Naive thymus-derived CD4-positive, alpha-beta T cell (primary cell): ENCODE data around the gene OXSR1. TPM values are rescaled to one million over a fixed set of nuclear protein-coding genes. Genes with fewer than 3 reads are reported as not detected.
A peak's percentile ranks its signal among the peaks of the same experiment; 100 is the strongest.

Experiments used
- ATAC-seq: fragments of 150-1000 bp; cut with Tn5 transposase; 2 replicates; pipeline ENCODE4 v1.10.0; 2021; ENCODE audit warnings: mild to moderate bottlenecking, moderate library complexity
- CTCF ChIA-PET: fragments of 350-600 bp; sonication (Branson Sonifier 250); formaldehyde crosslinking; loops from one replicate; lab custom pipeline; 2021; ENCODE audit warnings: antibody characterized with exemption; lab: Charles Lee
- POLR2A ChIA-PET: fragments of 350-600 bp; sonication (Branson Sonifier 250); formaldehyde crosslinking; loops from one replicate; lab custom pipeline; 2021; ENCODE audit warnings: antibody characterized with exemption, inconsistent platforms; lab: Charles Lee
- DNase-seq, 9 donors: peaks; one replicate each; pipeline versions ENCODE4 v3.0.0 to v3.0.0-alpha.2; 2020 to 2022; ENCODE audit warnings: mixed read lengths in 1 of 9
- H3K27ac ChIP-seq: one replicate; pipeline ENCODE4 v1.7.0; 2013; ENCODE audit warnings: mild to moderate bottlenecking, low read depth, low read length, moderate library complexity
- H3K27me3 ChIP-seq, 2 donors: one replicate each; pipeline ENCODE4 v1.7.0; 2013; ENCODE audit warnings: low read length in 2 of 2, mild to moderate bottlenecking in 2 of 2, moderate library complexity in 2 of 2; ENCODE audit not compliant: control insufficient read depth in 2 of 2, insufficient read depth in 2 of 2
- H3K36me3 ChIP-seq, 3 experiments: 1 replicate in 2 of 3; 2 replicates in 1 of 3; pipeline ENCODE4 v1.7.0; 2013; ENCODE audit warnings: low read length in 3 of 3, mild to moderate bottlenecking in 3 of 3, moderate library complexity in 1 of 3; ENCODE audit not compliant: insufficient read depth in 3 of 3, control insufficient read depth in 2 of 3
- H3K4me1 ChIP-seq, 2 donors: one replicate each; pipeline ENCODE4 v1.7.0; 2013; ENCODE audit warnings: low read length in 2 of 2, mild to moderate bottlenecking in 2 of 2, moderate library complexity in 1 of 2; ENCODE audit not compliant: control insufficient read depth in 2 of 2, insufficient read depth in 2 of 2
- H3K4me3 ChIP-seq: 2 replicates; pipeline ENCODE4 v1.7.0; 2013; ENCODE audit warnings: mild to moderate bottlenecking, low read length
- H3K9me3 ChIP-seq, 3 experiments: 1 replicate in 2 of 3; 2 replicates in 1 of 3; pipeline ENCODE4 v1.7.0; 2013; ENCODE audit warnings: low read length in 3 of 3; ENCODE audit not compliant: control insufficient read depth in 2 of 3
- H3K27ac Mint-ChIP-seq, 9 donors: one replicate each; pipeline ENCODE4 v1.8.0; 2020 to 2022; ENCODE audit warnings: mixed read lengths in 9 of 9, mild to moderate bottlenecking in 8 of 9, moderate library complexity in 5 of 9, inconsistent platforms in 2 of 9
- H3K27me3 Mint-ChIP-seq, 5 donors: one replicate each; pipeline ENCODE4 v1.8.0; 2021 to 2022; ENCODE audit warnings: mixed read lengths in 5 of 5, mild to moderate bottlenecking in 1 of 5
- H3K36me3 Mint-ChIP-seq, 5 donors: one replicate each; pipeline ENCODE4 v1.8.0; 2020 to 2022; ENCODE audit warnings: mixed read lengths in 5 of 5, mild to moderate bottlenecking in 3 of 5, inconsistent platforms in 1 of 5
- H3K4me1 Mint-ChIP-seq, 7 donors: one replicate each; pipeline ENCODE4 v1.8.0; 2020 to 2022; ENCODE audit warnings: mixed read lengths in 7 of 7, mild to moderate bottlenecking in 3 of 7, inconsistent platforms in 1 of 7
- H3K4me3 Mint-ChIP-seq, 10 donors: one replicate each; pipeline ENCODE4 v1.8.0; 2020 to 2022; ENCODE audit warnings: mild to moderate bottlenecking in 10 of 10, mixed read lengths in 10 of 10, moderate library complexity in 6 of 10, inconsistent platforms in 2 of 10
- H3K9me3 Mint-ChIP-seq, 11 donors: one replicate each; pipeline ENCODE4 v1.8.0; 2020 to 2022; ENCODE audit warnings: mixed read lengths in 11 of 11, mild to moderate bottlenecking in 4 of 11, inconsistent platforms in 1 of 11, moderate library complexity in 1 of 11
- intact Hi-C, 2 donors: fragments of 100-400 bp; cut with micrococcal nuclease; formaldehyde crosslinking; loops; one replicate each; pipeline ENCODE4 v1.15.1; 2023
- polyA plus RNA-seq, 2 donors: library from polyadenylated mRNA; unstranded; fragments of 300-500 nt; fragmentation: Illumina TruSeq; gene quantifications; one replicate each; pipeline ENCODE4 v1.2.3, GENCODE V29; 2021
- total RNA-seq, 6 experiments: library from RNA in 5 of 6; stranded (reverse) in 5 of 6; gene quantifications; 1 replicate in 5 of 6; 2 replicates in 1 of 6; pipeline ENCODE4 v1.2.3 and lab custom pipeline; 2021 to 2026

Gene OXSR1
- total and polyA plus RNA-seq, 7 experiments from 2014 or later = 12.3 to 59.7 (median 35.9) TPM

DNA sequence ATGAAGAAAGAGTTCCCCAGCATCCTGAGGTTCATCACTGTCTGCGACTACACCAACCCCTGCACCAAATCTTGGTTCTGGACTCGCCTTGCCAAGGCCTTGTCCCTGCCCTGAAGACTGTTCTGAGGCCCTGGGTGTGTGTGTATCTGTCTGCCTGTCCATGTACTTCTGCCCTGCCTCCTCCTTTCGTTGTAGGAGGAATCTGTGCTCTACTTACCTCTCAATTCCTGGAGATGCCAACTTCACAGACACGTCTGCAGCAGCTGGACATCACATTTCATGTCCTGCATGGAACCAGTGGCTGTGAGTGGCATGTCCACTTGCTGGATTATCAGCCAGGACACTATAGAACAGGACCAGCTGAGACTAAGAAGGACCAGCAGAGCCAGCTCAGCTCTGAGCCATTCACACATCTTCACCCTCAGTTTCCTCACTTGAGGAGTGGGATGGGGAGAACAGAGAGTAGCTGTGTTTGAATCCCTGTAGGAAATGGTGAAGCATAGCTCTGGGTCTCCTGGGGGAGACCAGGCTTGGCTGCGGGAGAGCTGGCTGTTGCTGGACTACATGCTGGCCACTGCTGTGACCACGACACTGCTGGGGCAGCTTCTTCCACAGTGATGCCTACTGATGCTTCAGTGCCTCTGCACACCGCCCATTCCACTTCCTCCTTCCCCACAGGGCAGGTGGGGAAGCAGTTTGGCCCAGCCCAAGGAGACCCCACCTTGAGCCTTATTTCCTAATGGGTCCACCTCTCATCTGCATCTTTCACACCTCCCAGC lies 24.0 kb upstream of the OXSR1 start:
- H3K4me1 ChIP-seq = peaks cover 11 to 22% of the 10 kb centered on the region in 2 donors
- peaks cover 0 to 24% (median 0%) of the 10 kb centered on the region in 3 experiments for H3K36me3 ChIP-seq
- H3K27me3 ChIP-seq = no peaks in the 10 kb centered on the region
- H3K9me3 ChIP-seq = no peaks in the 10 kb centered on the region
- ChIA-PET CTCF (no interaction called here), POLR2A (interaction anchor here (0.6 to 8.2 kb wide), 3 partner anchors 13 to 24 kb away, joined by 3 to 156 read pairs (median 6); partner anchors contain the start of gene OXSR1)
- intact Hi-C loops = no loop called here
- DNase-seq (no peak), ATAC-seq (no peak)
- H3K36me3 Mint-ChIP-seq = peaks cover 7 to 32% (median 15%) of the 10 kb centered on the region in 5 donors
- peaks cover 0 to 4% (median 0%) of the 10 kb centered on the region in 5 donors for H3K27me3 Mint-ChIP-seq
- H3K9me3 Mint-ChIP-seq = peaks cover 0 to 14% (median 9%) of the 10 kb centered on the region in 11 donors
- H3K27ac Mint-ChIP-seq = peak overlapping the region in 5 of 9 donors; percentile 1 to 53 (median 36)
- no peak overlapping the region for H3K4me3 ChIP-seq
- H3K4me1 Mint-ChIP-seq = peaks cover 16 to 47% (median 40%) of the 10 kb centered on the region in 7 donors
- no peak overlapping the region for H3K27ac ChIP-seq
- peak overlapping the region in 7 of 10 donors; percentile 16 to 98 (median 44) for H3K4me3 Mint-ChIP-seq

DNA sequence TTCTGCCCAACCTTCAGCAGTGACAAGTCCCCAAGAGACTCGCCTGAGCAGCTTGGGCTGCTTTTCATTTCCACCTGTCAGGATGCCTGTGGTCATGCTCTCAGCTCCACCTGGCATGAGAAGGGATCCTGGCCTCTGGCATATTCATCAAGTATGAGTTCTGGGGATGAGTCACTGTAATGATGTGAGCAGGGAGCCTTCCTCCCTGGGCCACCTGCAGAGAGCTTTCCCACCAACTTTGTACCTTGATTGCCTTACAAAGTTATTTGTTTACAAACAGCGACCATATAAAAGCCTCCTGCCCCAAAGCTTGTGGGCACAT lies 23.4 kb upstream of the OXSR1 start:
- Histone ChIP-seq H3K27me3 (no peaks in the 10 kb centered on the region), H3K9me3 (no peaks in the 10 kb centered on the region), H3K4me3 (no peak overlapping the region), H3K36me3 (peaks cover 0 to 24% (median 0%) of the 10 kb centered on the region in 3 experiments), H3K4me1 (peaks cover 11 to 21% of the 10 kb centered on the region in 2 donors), H3K27ac (no peak overlapping the region)
- Mint-ChIP-seq H3K4me1 (peaks cover 15 to 46% (median 39%) of the 10 kb centered on the region in 7 donors), H3K36me3 (peaks cover 9 to 35% (median 15%) of the 10 kb centered on the region in 5 donors), H3K27ac (peak overlapping the region in 5 of 9 donors; percentile 12 to 53 (median 40)), H3K27me3 (peaks cover 0 to 4% (median 0%) of the 10 kb centered on the region in 5 donors), H3K9me3 (peaks cover 0 to 19% (median 12%) of the 10 kb centered on the region in 11 donors), H3K4me3 (peak overlapping the region in 2 of 10 donors; percentile 10 to 16)
- no peak for ATAC-seq
- CTCF ChIA-PET = no interaction called here
- POLR2A ChIA-PET = interaction anchor here (1.7 to 8.2 kb wide), 2 partner anchors 17 to 23 kb away, joined by 6 to 156 read pairs; partner anchors contain the start of gene OXSR1
- no peak for DNase-seq
- intact Hi-C loops = no loop called here

DNA sequence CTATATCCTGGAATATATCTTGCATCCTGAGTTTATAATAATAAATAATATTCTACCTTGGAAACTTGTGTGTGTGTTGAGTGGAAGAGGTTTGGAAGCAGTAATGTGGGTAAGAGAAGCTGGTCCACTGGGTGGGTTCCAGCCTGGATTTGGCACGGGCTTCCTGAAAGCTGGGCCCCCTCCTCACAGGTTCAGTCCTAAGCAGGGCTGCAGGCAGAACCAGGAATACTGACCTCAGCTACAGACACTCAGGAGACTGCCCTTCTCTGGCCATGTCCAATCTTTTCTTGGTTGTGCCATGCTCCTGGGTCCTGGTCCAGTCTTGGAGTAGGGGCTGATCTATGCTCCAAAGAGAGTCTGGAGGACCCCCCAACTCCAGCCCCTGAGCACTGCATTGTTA lies 22.4 kb upstream of the OXSR1 start:
- H3K36me3 Mint-ChIP-seq = peaks cover 13 to 41% (median 18%) of the 10 kb centered on the region in 5 donors
- H3K27ac Mint-ChIP-seq = no peak overlapping the region

DNA sequence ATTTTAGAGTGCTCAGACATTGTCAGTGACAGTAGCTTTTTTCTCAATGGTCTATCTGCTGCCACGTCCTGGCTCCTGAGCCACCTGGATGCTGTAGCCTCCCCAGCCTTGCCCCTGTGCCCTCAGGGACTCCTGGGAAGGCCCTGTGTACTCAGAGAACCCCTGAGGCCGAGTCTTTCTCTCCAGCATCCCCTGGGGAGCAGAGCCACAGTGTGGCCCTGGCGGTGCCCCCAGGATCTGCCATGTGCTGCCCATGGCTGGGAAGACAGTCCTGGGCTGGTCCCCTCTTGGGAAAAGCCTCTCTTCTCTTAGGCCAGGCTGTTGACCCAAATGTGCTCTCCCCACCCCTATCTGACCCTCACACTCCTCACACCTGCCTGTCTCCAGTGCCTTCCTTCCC lies 21.8 kb upstream of the OXSR1 start:
- H3K27me3 ChIP-seq = no peaks in the 10 kb centered on the region
- ChIA-PET CTCF (no interaction called here), POLR2A (interaction anchor here (8.2 kb wide), 1 partner anchor 21 kb away, joined by 156 read pairs; the partner anchor contains the start of gene OXSR1)
- no peak for DNase-seq
- Mint-ChIP-seq H3K27me3 (peaks cover 0 to 4% (median 0%) of the 10 kb centered on the region in 5 donors), H3K27ac (no peak overlapping the region), H3K4me1 (peaks cover 9 to 44% (median 29%) of the 10 kb centered on the region in 7 donors), H3K9me3 (peaks cover 0 to 31% (median 12%) of the 10 kb centered on the region in 11 donors), H3K36me3 (peaks cover 13 to 41% (median 18%) of the 10 kb centered on the region in 5 donors), H3K4me3 (no peak overlapping the region)
- peaks cover 11 to 12% of the 10 kb centered on the region in 2 donors for H3K4me1 ChIP-seq
- H3K9me3 ChIP-seq = no peaks in the 10 kb centered on the region
- peaks cover 0 to 24% (median 0%) of the 10 kb centered on the region in 3 experiments for H3K36me3 ChIP-seq
- H3K27ac ChIP-seq = no peak overlapping the region
- no peak overlapping the region for H3K4me3 ChIP-seq
- ATAC-seq = no peak
- intact Hi-C loops = no loop called here

More for the DNA sequence above, 22.4 kb upstream of the OXSR1 start:
- peaks cover 0 to 24% (median 0%) of the 10 kb centered on the region in 3 experiments for H3K36me3 ChIP-seq
- peaks cover 11 to 16% of the 10 kb centered on the region in 2 donors for H3K4me1 ChIP-seq
- ATAC-seq (no peak), DNase-seq (no peak)
- Mint-ChIP-seq H3K27me3 (peaks cover 0 to 4% (median 0%) of the 10 kb centered on the region in 5 donors), H3K4me1 (peaks cover 14 to 45% (median 33%) of the 10 kb centered on the region in 7 donors), H3K9me3 (peaks cover 0 to 30% (median 12%) of the 10 kb centered on the region in 11 donors), H3K4me3 (no peak overlapping the region)
- POLR2A ChIA-PET = interaction anchor here (8.2 kb wide), 1 partner anchor 22 kb away, joined by 156 read pairs; the partner anchor contains the start of gene OXSR1
- CTCF ChIA-PET = no interaction called here
- H3K27me3 ChIP-seq = no peaks in the 10 kb centered on the region
- H3K27ac ChIP-seq = no peak overlapping the region
- no peaks in the 10 kb centered on the region for H3K9me3 ChIP-seq
- intact Hi-C loops = no loop called here
- no peak overlapping the region for H3K4me3 ChIP-seq

DNA sequence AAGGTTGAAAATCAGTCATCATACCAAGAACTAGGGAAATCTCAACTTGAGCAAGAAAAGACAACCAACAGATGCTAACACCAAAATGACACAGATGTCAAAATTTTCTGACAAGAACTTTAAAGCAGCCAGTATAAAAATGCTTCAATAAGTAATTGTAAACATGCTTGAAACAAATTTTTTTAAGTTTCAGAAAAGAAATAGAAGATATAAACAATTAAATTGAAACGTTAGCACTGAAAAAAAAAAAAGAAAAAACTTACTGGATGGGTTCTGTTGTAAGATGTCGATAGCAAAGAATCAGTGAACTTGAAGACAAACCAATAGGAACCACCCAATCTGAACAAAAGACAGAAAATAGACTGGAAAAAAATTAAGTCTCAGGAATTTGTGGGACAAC lies 18.8 kb upstream of the OXSR1 start:
- Histone ChIP-seq H3K4me3 (no peak overlapping the region), H3K4me1 (peaks cover 0 to 5% of the 10 kb centered on the region in 2 donors), H3K36me3 (peaks cover 0 to 10% (median 0%) of the 10 kb centered on the region in 3 experiments), H3K27me3 (no peaks in the 10 kb centered on the region), H3K9me3 (no peaks in the 10 kb centered on the region), H3K27ac (no peak overlapping the region)
- peaks cover 7 to 28% (median 13%) of the 10 kb centered on the region in 5 donors for H3K36me3 Mint-ChIP-seq
- H3K27ac Mint-ChIP-seq = no peak overlapping the region
- H3K27me3 Mint-ChIP-seq = peaks cover 0 to 4% (median 0%) of the 10 kb centered on the region in 5 donors
- no peak overlapping the region for H3K4me3 Mint-ChIP-seq
- peaks cover 7 to 35% (median 24%) of the 10 kb centered on the region in 7 donors for H3K4me1 Mint-ChIP-seq
- POLR2A ChIA-PET = interaction anchor here (0.6 kb wide), 1 partner anchor 41 kb away, joined by 6 read pairs; no protein-coding TSS in a partner anchor
- ATAC-seq (no peak), DNase-seq (no peak)
- CTCF ChIA-PET = interaction anchor here (0.7 kb wide), 1 partner anchor 17 kb away, joined by 3 read pairs; no protein-coding TSS in a partner anchor
- intact Hi-C loops = no loop called here
- H3K9me3 Mint-ChIP-seq = peaks cover 0 to 31% (median 17%) of the 10 kb centered on the region in 11 donors

DNA sequence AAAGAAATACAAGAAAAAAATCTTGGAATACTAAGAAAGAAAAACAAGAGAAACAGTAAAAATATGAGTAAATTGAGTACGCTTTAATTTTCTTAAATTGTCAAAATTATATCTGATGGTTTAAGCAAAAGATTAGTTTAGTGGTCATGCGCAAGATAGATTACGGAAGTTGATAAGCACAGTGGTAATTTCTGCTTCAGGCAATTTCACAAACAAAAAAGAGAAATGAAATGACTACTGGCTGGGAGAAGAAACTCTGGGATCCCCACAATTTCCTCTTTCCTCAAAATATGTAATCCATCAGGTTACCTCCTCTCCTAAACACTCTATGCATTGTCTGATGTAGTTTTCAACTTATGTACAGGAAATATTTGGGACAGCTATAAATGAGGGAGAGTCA lies 17.9 kb upstream of the OXSR1 start:
- peak overlapping the region in 1 of 9 donors; percentile 70 for H3K27ac Mint-ChIP-seq
- Histone ChIP-seq H3K36me3 (peaks cover 0 to 1% (median 0%) of the 10 kb centered on the region in 3 experiments), H3K27ac (no peak overlapping the region), H3K4me1 (peaks cover 0 to 14% of the 10 kb centered on the region in 2 donors), H3K4me3 (no peak overlapping the region), H3K9me3 (no peaks in the 10 kb centered on the region), H3K27me3 (no peaks in the 10 kb centered on the region)
- no peak overlapping the region for H3K4me3 Mint-ChIP-seq
- intact Hi-C loops = no loop called here
- peaks cover 0 to 31% (median 17%) of the 10 kb centered on the region in 11 donors for H3K9me3 Mint-ChIP-seq
- CTCF ChIA-PET = interaction anchor here (0.6 to 1.1 kb wide), 3 partner anchors 11 to 22 kb away, joined by 3 to 4 read pairs (median 3); no protein-coding TSS in a partner anchor
- POLR2A ChIA-PET = no interaction called here
- H3K4me1 Mint-ChIP-seq = peaks cover 12 to 41% (median 29%) of the 10 kb centered on the region in 7 donors
- H3K36me3 Mint-ChIP-seq = peaks cover 3 to 22% (median 9%) of the 10 kb centered on the region in 5 donors
- DNase-seq (no peak), ATAC-seq (no peak)
- H3K27me3 Mint-ChIP-seq = peaks cover 0 to 4% (median 0%) of the 10 kb centered on the region in 5 donors
